ENCODE data around the gene CLDND2. TPM values are rescaled to one million over a fixed set of nuclear protein-coding genes. Genes with fewer than 3 reads are reported as not detected.
A peak's percentile ranks its signal among the peaks of the same experiment; 100 is the strongest.

The CLDND2 gene
- total RNA-seq, 3 donors from 2014 or later, result 3.8 to 6.4 (median 5.3) TPM

DNA sequence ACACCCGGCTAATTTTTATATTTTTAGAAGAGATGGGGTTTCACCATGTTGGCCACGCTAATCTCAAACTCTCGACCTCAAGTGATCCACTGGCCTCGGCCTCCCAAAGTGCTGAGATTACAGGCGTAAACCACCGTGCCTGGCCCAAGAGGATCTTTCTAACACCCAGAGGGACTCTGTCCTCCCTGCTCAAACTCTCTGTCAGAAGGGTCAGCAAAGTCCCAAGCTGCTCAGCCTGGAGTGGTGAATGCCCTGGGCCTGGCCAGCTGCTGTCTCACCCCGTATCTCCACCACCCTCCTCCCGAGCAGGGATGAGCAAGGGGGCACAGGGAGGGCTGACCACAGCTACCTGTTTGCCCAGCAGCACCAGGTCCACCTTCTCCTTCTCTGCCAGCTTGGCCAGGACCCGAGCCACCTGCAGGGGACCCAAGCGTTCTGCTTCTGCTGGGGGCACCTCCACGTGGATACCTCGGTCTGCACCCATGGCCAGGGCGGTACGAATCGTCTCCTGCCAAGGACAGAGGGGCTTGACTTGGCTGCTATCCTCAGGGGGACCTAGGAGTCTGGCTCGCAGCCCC, 15.9 kb downstream of the CLDND2 start:
- ATAC-seq (no peak), DNase-seq (no peak)
- H3K36me3 Mint-ChIP-seq (ENCODE audit: insufficient read depth), result peaks cover 23% of the 10 kb centered on the region
- no peak overlapping the region for H3K4me3 Mint-ChIP-seq
- H3K27me3 Mint-ChIP-seq (ENCODE audit: low read depth), result no peaks in the 10 kb centered on the region
- peaks cover 23% of the 10 kb centered on the region for H3K4me1 Mint-ChIP-seq (ENCODE audit: low read depth)
- no peaks in the 10 kb centered on the region for H3K9me3 Mint-ChIP-seq

DNA sequence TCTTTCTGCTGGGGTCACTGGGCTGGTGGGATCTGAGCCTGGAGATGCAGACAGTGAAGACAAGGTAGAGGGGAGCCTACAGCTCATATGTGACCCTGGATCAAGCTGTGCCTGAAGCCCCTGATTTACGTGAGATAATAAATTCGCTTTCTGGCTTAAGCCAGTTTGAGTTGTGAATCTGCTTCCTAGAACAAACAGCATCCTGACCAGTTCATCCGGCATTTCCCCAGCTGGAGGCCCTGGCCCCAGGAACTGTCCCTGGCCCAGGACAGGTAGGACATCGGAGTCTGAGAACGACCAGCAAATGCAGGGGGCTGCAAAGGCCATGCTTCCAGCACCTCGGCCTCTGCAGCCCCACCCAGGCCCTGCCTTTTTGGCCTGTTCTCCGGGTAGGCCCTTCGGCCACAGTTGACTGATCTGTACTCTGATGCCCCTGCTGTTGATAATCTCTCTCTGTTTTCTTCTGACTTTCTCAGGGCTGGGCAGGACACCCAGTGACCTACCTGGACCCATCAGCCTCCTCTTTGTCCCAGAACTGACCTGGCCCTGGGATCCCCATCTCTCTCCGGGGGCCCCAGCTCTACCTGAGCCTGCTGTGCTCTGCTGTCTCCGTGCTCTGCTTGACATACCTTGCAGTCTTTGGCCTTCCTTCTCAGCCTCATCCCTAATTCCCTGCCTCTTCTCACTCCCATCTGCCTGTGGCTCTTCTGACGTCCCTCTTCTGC, 17.4 kb downstream of the CLDND2 start:
- Mint-ChIP-seq H3K4me1 (ENCODE audit: low read depth) (peaks cover 20% of the 10 kb centered on the region), H3K4me3 (no peak overlapping the region), H3K36me3 (ENCODE audit: insufficient read depth) (peaks cover 29% of the 10 kb centered on the region), H3K27me3 (ENCODE audit: low read depth) (no peaks in the 10 kb centered on the region), H3K9me3 (no peaks in the 10 kb centered on the region)
- no peak for ATAC-seq
- no peak for DNase-seq

DNA sequence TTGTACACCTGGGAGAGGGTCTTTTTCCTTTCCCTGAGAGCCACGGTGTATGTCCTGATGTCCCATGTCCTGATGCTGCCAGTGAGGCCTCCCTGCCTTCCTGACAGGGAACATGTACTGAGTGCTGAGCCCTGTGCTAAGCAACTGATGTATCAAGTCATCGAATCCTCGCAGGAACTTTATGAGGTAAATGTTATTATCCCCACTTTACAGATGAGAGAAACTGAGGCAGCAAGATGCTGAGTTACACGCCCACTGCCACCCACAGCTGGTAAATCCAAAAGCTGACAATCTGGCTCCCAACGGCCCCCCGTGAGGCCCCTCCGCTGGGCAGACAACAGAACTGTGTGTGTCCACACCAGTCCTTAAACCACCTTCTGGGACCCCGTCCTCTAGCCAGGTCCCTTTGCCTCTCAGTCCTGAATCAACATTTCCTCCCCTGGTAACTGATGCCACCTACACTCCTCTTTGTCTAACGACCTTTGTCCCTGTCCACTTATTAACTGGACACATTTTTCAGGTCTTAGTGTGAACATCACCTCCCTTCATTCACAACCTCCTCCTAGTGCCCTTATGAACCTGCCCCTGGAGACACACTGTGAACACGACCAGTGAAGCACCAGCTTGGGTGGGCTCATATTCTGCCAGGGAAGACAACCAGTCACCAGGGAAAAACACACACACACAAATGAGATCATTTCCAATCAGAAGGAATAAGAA, 21.4 kb downstream of the CLDND2 start:
- H3K4me3 Mint-ChIP-seq, result no peak overlapping the region
- ATAC-seq, result no peak
- DNase-seq, result no peak

DNA sequence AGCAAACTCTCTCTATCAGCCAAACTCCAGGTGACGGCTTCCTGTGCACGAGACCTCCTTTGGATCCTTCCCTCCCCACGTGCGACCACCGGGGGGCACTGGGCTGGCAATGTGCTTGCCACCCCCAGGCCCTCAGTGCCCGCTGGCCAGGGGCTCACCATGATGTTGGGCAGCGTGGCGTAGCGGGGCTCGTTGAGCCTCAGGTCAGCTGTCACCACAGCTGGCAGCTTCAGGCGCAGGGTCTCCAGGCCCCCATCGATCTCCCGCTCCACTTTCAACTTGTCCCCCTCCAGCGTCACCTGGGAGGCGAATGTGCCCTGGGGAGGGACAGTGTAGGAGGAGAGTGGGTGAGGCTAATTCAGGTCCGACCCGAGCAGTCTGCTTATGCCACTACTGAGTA, 22.1 kb downstream of the CLDND2 start:
- ATAC-seq, result no peak
- peaks cover 28% of the 10 kb centered on the region for H3K36me3 Mint-ChIP-seq (ENCODE audit: insufficient read depth)

More for the DNA sequence above, 21.4 kb downstream of the CLDND2 start:
- no peaks in the 10 kb centered on the region for H3K9me3 Mint-ChIP-seq
- H3K27me3 Mint-ChIP-seq (ENCODE audit: low read depth), result no peaks in the 10 kb centered on the region
- H3K36me3 Mint-ChIP-seq (ENCODE audit: insufficient read depth), result peaks cover 35% of the 10 kb centered on the region
- H3K4me1 Mint-ChIP-seq (ENCODE audit: low read depth), result peaks cover 7% of the 10 kb centered on the region

DNA sequence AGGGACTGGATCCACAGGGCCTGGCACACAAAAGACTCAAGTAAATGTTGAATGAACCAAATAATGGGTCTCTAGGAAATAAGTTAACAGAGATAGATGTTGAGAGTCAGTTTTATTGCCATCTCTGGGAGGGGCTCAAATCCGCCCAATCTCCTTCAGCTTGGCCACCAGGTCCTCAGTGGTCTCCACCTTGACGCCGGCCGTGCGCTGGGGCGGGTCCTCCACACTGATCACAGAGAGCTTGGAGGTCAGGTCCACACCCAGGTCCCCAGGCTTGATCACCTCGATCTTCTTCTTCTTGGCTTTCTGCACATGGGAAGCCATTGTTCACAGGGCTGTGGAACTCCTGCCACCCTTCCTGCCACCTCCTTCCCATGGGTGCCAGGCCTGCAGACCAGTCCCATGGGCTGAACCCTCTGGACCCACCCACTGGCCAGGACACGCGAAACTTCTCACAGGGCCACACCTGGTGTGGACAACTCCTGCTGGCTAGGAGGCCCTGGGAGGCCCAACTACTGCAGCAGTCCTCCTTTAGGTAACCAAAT, 23.7 kb downstream of the CLDND2 start:
- Mint-ChIP-seq H3K27me3 (ENCODE audit: low read depth) (no peaks in the 10 kb centered on the region), H3K4me3 (no peak overlapping the region), H3K9me3 (no peaks in the 10 kb centered on the region), H3K4me1 (ENCODE audit: low read depth) (peaks cover 11% of the 10 kb centered on the region), H3K36me3 (ENCODE audit: insufficient read depth) (peaks cover 15% of the 10 kb centered on the region)
- no peak for DNase-seq
- ATAC-seq, result no peak

More for the DNA sequence above, 22.1 kb downstream of the CLDND2 start:
- peaks cover 8% of the 10 kb centered on the region for H3K4me1 Mint-ChIP-seq (ENCODE audit: low read depth)
- DNase-seq, result no peak
- no peaks in the 10 kb centered on the region for H3K27me3 Mint-ChIP-seq (ENCODE audit: low read depth)
- no peak overlapping the region for H3K4me3 Mint-ChIP-seq
- H3K9me3 Mint-ChIP-seq, result no peaks in the 10 kb centered on the region

DNA sequence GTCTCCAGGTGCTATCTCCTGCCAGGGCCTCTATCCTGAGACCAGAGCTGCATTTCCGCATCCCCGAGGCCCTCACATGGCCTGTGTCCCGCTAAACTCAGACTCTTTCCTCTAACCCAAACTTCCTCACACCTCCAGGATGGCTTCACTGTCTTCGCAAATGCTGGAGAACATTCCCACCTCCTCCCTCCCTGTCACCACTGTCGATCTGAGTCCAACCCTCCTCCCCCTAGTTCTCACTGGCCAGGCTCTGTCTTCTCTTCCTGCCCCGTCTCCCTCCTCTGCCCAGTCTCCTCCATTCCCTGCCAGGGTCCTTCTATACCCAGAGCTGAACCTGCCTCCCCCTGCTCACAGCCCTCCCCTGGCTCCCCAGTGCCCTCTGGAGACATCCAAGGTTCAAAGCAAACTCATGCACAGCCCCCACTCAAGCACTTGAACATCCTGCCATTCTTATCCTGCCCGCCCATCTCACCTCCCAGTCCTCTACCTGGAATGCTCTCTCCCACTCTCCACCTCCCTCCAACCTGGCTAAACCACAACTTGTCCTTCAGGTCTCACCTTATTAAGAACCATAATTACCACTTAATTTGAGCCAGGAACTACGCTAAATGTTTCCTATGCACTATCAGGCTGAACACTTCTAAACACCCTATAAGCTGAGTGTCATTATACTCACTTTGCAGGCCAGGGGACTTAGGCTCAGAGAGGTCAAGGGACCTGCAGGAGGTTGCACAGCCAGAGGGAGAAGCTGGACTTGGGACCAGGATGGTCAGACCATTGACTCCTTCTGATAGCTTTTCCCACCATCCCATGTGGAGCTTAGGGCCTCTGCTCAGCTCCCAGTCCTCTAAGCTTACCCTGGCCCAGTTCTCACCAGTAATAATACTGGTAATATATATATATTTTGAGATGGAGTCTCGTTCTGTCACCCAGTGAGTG, 25.9 kb downstream of the CLDND2 start:
- Mint-ChIP-seq H3K9me3 (no peaks in the 10 kb centered on the region), H3K27me3 (ENCODE audit: low read depth) (no peaks in the 10 kb centered on the region), H3K36me3 (ENCODE audit: insufficient read depth) (peaks cover 15% of the 10 kb centered on the region), H3K4me1 (ENCODE audit: low read depth) (peaks cover 22% of the 10 kb centered on the region), H3K4me3 (no peak overlapping the region)
- ATAC-seq (no peak), DNase-seq (no peak)

DNA sequence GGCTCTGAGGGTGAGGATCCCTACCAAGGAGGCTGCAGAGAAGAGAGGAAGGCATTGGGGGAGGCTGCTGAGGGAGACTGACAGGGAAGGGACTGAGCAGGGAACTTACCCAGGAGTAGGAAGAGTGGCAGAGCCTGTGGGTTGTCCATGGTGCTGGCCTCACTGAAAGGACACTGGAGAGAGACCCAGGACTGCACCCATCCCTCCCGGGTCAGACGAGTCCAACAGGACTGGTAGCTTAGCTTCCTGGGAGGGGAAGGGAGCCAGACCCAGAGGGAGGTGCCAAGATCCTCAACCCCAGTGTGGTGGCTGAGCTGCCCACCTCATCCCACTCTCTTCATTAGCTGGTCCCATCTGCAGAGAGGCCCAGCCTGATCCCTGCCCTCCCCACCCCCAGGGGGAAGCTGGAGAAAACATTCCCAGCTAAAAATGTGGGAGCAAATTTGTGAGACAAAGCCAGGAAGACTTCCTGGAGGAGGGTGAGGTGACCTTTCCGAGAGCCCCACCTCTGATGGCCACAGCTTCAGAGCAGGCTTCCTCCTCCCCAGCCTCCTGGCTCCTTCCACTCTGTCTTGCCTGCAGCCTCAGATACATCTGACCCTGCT, 26.7 kb downstream of the CLDND2 start, which contains the start of gene VSIG10L:
Gene VSIG10L, minus strand, starts transcription at position 164 of the 605 bp plus-strand sequence. Its CDS starts 15 bp downstream, at position 149.
- DNase-seq (no peak), ATAC-seq (no peak)
- Mint-ChIP-seq H3K27me3 (ENCODE audit: low read depth) (no peaks in the 10 kb centered on the region), H3K36me3 (ENCODE audit: insufficient read depth) (peaks cover 12% of the 10 kb centered on the region), H3K9me3 (no peaks in the 10 kb centered on the region), H3K4me1 (ENCODE audit: low read depth) (peaks cover 22% of the 10 kb centered on the region), H3K4me3 (peak within 1 kb of the TSS; percentile 69)

DNA sequence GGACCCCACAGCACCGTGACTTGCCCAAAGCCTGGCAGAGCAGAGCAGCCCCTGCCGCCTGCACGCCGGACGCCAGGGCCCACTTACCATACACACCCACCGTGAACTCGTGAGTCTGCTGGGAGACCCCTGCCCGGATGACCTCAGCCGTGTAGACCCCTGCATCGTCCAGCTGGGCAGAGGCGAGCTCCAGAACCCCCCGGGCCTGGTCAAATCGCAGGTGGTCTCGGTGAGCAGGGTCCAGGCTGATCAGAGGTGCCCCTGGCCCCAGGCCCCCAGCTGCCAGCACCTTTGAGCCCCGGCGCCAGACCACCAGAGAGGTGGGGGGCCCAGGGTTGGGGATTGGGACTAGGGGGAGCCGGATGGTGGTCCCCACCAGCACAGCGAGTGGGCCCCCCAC, 27.7 kb downstream of the CLDND2 start:
- Mint-ChIP-seq H3K4me1 (ENCODE audit: low read depth) (peaks cover 22% of the 10 kb centered on the region), H3K27me3 (ENCODE audit: low read depth) (no peaks in the 10 kb centered on the region), H3K4me3 (peak overlapping the region; percentile 69), H3K36me3 (ENCODE audit: insufficient read depth) (peaks cover 8% of the 10 kb centered on the region), H3K9me3 (no peaks in the 10 kb centered on the region)
- ATAC-seq (no peak), DNase-seq (no peak)

DNA sequence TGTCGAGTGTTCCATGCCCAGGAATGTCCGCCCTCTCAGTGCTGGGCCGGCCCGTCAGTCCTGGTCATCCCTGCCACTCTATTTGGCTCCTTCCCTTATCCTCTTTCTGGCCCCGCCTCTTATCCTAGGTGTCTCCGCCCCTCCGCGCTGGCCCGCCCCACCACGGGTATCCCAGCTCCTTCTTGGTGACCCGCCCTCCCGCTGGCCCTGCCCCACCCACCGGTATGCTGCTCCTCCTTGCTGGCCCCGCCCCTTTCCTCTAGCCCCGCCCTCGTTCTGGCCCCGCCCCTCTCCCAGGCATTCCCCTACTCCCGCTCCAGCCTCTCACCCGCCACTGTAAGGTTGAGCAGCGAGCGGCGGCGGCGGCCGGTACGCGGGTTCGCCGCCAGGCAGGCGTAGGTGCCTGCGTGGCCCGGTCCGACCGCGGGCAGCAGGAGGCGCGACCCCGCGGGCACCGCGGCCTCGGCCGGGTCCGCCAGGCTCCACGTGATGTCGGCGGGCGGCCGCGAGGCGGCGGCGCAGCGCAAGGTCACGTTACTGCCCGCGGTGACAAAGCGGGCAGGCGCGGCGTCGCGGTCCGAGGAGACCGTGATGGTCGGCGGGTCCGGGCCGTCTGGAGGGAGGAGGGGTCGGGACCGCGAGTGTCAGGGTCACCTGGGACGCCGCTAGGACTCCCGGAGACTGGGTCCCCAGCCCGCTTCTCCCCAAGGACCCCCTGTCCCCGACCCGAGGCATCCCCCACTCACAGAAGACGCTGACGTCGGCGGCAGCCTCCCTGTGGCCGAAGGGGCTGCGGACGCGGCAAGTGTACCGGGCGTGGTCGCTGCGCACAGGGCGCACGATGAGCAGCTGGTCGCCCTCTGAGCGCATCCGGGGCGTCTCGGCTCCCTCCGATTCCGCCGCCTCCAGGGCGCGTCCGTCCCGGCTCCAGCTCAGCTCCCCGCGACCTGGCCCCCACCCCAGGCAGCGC, 28.8 kb downstream of the CLDND2 start:
- Mint-ChIP-seq H3K27me3 (ENCODE audit: low read depth) (no peaks in the 10 kb centered on the region), H3K4me1 (ENCODE audit: low read depth) (peaks cover 22% of the 10 kb centered on the region), H3K4me3 (peak overlapping the region; percentile 88), H3K36me3 (ENCODE audit: insufficient read depth) (peaks cover 5% of the 10 kb centered on the region), H3K9me3 (no peaks in the 10 kb centered on the region)
- ATAC-seq, result peak; percentile 82
- DNase-seq, result peak; percentile 89

DNA sequence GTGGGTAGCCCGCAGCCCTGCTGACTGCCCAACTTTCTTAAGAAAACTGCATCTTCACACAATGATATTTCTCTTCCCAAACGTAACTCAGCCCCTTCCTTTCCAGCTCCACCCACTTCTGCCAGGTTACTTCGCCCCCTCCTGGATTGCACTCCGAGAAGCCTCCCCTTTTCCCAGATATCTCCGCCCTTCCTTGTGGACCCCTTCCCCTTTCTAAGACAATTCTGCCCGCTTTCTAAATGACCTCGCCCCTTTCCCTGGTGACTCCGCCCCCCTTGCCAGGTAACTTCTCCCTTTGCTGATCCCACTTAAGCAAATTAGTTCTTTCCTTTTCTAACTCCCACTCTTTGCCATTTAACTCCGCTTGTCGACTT, 29.5 kb downstream of the CLDND2 start:
- Mint-ChIP-seq H3K4me3 (peak overlapping the region; percentile 88), H3K27me3 (ENCODE audit: low read depth) (no peaks in the 10 kb centered on the region), H3K9me3 (no peaks in the 10 kb centered on the region), H3K4me1 (ENCODE audit: low read depth) (peaks cover 19% of the 10 kb centered on the region), H3K36me3 (ENCODE audit: insufficient read depth) (no peaks in the 10 kb centered on the region)
- peak; percentile 2 to 3 for ATAC-seq
- no peak for DNase-seq

DNA sequence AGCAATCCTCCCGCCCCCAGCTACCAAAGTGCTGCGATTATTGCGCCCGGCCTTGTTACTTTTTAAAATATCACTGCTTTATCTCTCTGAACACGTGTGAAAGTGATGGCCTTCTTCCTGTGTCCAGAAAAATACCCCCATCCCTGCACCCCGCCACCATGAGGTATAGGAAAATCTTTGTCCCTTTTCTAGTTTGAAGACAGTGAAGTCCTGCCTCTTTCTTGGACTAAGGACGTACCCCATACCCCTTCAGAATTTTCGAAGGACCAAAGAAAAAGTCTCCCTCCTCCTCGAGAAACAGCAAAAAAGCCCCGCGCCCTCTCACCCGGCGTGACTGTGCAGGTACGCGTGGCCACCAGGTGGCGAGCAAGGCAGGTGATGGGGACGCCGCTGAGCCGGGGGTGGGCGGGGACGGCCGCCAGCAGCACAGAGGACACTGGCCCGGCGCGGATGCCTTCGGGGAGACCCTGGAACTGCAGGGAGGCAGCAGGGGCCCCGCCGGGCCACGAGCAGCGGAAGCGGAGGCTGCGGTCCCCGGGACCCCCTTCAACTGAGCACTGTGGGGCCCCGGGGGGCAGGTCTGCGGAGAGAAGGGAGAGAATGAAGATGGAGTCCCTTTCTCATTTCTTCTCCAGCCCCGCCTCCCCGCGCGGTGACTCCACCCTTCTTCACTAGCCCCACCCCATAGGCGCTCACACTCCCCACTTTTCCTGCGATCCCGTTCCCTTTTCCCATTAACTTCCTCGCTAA, 30.1 kb downstream of the CLDND2 start:
- DNase-seq (peak; percentile 84), ATAC-seq (peak; percentile 74 to 77)
- H3K27me3 Mint-ChIP-seq (ENCODE audit: low read depth), result no peaks in the 10 kb centered on the region
- no peaks in the 10 kb centered on the region for H3K36me3 Mint-ChIP-seq (ENCODE audit: insufficient read depth)
- peak overlapping the region; percentile 88 for H3K4me3 Mint-ChIP-seq
- H3K4me1 Mint-ChIP-seq (ENCODE audit: low read depth), result peaks cover 19% of the 10 kb centered on the region
- no peaks in the 10 kb centered on the region for H3K9me3 Mint-ChIP-seq
